Uterus (tissue), 2 donors: ENCODE measurements around the gene USH1G.

Experiments used
- CTCF ChIP-seq, 4 experiments: fragments of 200-600 bp in 2 of 4; fragments of 450-650 bp in 2 of 4; sonication (generic) in 2 of 4; IDR thresholded peaks; one replicate each; pipeline ENCODE4 v1.5.1; 2016 to 2019; ENCODE audit warnings: antibody characterized with exemption in 4 of 4, mild to moderate bottlenecking in 2 of 4, moderate library complexity in 1 of 4
- POLR2A ChIP-seq, 2 donors: fragments of 450-650 bp; IDR thresholded peaks; one replicate each; pipeline ENCODE4 v1.6.1; 2016; ENCODE audit warnings: antibody characterized with exemption in 2 of 2, mild to moderate bottlenecking in 1 of 2, moderate library complexity in 1 of 2

DNA sequence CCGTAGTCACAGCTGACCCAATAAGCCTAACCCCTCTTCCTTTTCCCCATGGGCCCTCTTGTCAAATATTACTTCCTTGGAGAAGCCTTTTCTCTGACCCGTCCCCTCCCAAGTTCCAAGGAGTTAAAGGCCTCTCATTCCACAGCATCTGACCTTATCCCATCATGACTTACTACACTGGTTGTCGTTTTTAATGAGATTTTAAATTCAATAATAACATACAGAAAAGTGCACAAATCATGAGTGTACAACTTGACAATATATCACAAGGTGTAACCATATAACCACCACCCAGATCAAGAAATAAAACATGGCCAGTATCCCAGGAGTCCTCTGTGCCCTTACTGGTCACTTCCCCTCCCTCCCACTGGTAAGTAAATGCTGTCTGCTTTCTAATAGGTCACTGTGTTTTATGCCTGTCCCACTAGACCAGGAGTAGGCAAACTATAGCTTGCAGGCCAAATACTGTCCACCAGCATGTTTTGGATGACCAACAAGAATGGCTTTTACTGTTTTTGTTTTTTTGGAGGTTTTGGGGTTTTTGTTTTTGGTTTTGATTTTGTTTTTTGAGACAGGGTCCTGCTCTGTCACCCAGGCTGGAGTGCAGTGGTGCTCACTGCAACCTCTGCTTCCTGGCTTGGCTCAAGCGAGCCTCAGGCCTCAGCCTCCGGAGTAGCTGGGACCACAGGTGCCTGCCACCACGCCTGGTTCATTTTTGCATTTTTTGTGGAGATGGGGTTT lies 49.0 kb downstream of the USH1G start:
- TF ChIP-seq CTCF (IDR thresholded peaks at IDR 0.05) = no peak
- TF ChIP-seq POLR2A (IDR thresholded peaks at IDR 0.05) = no peak
